Subcutaneous adipose tissue (tissue), 4 donors: ENCODE results near the gene FLNB. TPM values are rescaled to one million over a fixed set of nuclear protein-coding genes. Genes with fewer than 3 reads are reported as not detected.

Source experiments
- CTCF ChIP-seq: fragments of 450-650 bp; IDR thresholded peaks from one replicate; pipeline ENCODE4 v1.5.1; 2016; ENCODE audit warnings: low read depth, mild to moderate bottlenecking, control low read depth, antibody characterized with exemption, moderate library complexity
- total RNA-seq, 4 donors: library from RNA; depleted of rRNA; stranded (reverse); fragments of >200 nt; gene quantifications; one replicate each; pipeline ENCODE4 v1.1.0, GENCODE V29; 2016

The FLNB gene
- 100 to 1,000 TPM in 1 of 4 donors, 10 to 100 TPM in 3; 62.2 to 158 (median 75.8) TPM for total RNA-seq

- no peak for TF ChIP-seq CTCF
Measured at GRCh38 chr3:58008141-58009025, at the start of gene FLNB. Gene FLNB, plus strand, starts transcription at chr3:58008422. Its CDS starts 143 bp downstream, at chr3:58008565.

GRCh38 chr3:57958642-57959422 is 49.4 kb upstream of the FLNB start:
- no peak for TF ChIP-seq CTCF

GRCh38 chr3:57959423-57960173 is 48.6 kb upstream of the FLNB start:
- no peak for TF ChIP-seq CTCF

GRCh38 chr3:57960174-57960505 is 48.1 kb upstream of the FLNB start:
- no peak for TF ChIP-seq CTCF

- no peak for TF ChIP-seq CTCF
Measured at GRCh38 chr3:57961177-57961827, 46.9 kb upstream of the FLNB start.

- TF ChIP-seq CTCF: no peak
Measured at GRCh38 chr3:57961828-57962447, 46.3 kb upstream of the FLNB start.
